Measurements from ENCODE around the gene RPS6KL1.

- TF ChIP-seq YY1 (IDR thresholded peaks at IDR 0.05; ENCODE audit: insufficient read depth, insufficient read length), result no peak
- TF ChIP-seq ZNF274 (IDR thresholded peaks at IDR 0.05; ENCODE audit: low read depth, low read length), result no peak
Measured at GRCh38 chr14:74942608-74943007, 19.5 kb upstream of the RPS6KL1 start.

Data from NT2/D1 (cell line).